NCI-H2171 (cell line): Measurements from ENCODE around the gene BFSP2.

Experiments
- DNase-seq: peaks from one replicate; lab custom pipeline; 2025; lab: John Stamatoyannopoulos, UW

Gene BFSP2

DNA sequence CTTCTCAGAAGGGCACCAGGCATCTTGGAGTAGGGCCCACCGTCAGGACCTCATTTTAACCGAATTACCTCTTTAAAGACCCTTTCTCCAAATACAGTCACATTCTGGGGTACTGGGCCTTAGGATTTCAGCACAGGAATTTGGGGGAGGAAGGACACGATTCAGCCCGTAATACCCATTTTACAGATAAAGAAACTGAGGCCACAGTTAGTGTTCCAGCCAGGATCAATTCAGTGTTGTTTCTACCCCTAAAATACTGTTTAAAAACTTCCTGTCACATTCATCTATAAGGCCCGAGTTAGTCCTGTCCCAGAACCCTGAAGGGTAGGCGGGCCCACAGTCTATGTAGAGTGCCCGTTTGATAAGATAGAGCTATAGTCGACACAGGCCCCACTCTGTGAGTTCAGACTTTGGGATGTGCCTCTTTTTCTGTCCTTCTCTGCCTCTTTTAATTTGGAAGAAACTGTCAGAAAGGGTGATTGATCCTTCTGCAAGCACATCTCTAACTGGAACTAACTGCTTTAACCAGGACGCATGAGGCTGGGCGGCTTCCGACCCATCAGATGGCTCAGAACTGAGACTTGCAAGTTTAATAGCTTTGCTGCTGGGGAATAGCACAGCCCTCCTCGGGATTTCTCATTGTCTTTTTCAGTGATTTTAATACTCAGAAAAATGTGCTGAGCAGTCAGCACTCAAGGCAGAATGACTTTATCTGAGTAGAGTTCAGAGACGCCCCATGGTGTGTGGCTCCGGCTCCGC is 19.5 kb downstream of the BFSP2 start:
- no peak for DNase-seq

DNA sequence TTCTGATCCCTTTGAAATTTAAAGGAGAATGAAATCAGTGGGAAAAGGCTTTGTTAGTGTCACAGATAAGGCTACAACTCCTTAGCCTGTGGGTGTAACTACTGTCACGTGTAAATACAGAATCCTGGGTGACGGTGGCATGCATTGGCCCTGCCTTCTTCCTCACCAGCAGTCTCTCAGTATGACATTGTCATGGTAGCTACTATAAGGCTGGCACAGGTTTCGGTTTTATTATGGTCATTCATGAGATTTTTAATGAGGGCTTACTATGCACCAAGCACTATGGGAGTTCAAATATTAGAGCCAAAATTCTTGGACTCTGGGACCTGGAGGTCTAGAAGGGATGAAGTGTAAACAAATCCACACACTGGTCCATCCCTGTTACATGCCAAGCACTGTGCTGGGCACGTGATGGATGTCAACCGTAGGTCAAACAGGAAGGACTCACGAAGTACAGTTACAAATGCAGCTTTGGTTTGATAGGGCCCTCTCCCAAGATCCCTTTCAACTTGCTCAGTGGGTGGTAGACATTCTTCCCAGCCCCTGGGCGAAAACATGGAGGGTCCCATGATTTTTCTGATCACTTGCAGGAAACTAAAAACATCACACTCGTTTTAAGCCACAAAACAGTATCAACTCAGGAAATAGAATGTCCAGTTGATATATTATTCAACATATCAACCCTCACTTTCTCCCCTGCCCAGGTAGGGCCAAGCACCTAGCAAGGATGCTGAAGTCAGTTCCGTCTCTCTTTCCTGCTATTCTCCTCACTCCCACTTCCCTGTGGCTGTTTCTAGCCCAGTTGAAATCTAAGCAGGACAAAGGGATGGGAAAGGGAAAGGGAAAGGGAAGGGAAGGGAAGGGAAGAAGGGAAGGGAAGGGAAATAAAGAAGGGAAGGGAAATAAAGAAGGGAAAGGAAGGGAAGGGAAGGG is 25.3 kb downstream of the BFSP2 start:
- DNase-seq, result no peak

DNA sequence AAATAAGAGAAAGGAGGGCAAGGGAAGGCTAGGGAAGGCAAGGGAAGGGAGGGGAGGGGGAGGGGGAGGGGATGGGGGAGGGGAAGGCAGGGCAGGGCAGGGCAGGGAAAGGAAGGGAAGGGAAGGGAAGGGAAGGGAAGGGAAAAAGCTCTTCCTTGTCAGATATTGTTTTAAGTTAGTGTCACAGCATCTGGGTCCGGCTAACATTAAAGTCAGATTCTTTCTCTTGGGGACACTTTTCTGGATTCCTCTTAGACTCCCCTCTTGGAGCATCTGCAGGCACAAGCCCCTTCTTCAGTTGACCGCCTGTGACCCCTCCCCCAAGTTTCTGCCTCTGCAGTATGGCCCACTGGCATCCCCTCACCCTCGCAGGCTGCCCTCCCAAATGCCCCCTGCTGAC is 26.0 kb downstream of the BFSP2 start:
- DNase-seq, result no peak

DNA sequence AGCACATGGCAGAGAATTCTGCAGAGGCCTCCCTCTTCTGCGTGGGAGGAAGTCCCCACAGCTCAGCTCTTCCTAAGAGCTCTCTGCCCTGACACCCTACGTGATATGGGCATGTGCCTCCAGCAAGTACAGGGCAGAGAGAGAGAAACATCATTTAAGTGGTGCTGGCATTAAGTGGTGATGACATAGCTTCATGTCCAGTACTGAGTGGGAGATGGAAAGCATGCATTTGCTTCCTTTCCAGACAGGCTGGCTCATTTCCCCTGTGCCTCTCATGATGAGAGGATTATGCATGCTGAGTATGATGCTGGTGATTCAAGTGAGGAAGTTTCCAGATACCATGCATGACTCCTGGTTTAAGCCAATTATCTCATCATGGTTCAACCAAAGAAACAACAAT is 26.9 kb downstream of the BFSP2 start:
- DNase-seq, result no peak

DNA sequence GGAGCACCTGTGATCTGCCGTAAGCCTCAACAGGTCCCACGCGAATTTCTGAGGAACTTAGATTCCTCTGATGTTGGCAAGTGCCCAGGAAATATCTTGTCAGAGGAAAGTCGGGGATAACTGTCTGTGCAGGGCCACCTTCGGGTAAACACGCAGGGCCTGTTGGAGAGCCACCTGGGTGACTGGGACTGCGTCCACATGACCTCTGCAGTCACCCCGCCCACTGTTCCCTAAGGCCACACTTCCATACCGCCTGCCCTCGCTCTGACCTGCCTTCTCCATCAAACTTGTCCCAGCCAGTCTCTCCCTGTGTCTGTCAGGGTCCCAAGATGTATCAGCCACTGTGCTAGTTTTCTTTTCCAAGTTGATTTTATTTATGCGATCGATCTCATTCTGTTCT is 28.7 kb downstream of the BFSP2 start:
- no peak for DNase-seq

DNA sequence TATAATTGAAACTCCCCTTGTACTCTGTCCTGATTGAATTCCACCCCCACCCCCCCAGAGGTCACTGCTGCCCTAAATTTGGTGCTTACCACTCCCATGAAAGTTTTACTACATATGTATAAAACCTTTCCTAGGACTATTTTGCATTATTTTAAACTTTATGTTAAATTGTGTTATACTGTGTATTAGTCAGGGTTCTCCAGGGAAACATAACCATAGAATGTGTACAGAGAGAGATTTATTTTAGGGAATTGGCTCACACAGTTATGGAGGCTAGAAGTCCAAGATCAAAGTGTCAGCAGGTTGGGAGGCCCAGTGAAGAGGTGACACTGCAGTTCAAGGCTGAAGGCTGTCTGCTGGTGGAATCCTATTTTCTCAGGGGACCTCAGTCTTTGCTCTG is 29.2 kb downstream of the BFSP2 start:
- DNase-seq, result no peak

DNA sequence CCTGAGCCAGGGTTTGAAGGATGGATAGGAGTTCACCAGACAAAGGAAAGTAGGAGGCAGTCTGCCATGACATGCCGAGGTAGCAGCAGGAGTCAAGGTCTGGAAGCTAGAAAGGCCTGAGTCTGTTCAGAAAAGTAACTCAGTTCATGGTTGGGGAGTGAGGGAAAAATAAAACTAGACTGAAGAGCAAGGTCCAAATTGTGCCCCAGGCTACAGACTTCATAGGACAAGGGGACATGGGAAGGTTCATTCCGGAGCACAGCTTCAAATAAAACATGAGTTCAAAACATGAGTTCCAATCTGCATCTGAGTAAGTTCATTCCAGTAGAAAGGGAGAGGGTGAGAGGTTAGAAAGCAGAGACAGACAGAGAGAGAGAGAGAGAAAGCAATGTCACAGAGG is 39.7 kb downstream of the BFSP2 start:
- no peak for DNase-seq

DNA sequence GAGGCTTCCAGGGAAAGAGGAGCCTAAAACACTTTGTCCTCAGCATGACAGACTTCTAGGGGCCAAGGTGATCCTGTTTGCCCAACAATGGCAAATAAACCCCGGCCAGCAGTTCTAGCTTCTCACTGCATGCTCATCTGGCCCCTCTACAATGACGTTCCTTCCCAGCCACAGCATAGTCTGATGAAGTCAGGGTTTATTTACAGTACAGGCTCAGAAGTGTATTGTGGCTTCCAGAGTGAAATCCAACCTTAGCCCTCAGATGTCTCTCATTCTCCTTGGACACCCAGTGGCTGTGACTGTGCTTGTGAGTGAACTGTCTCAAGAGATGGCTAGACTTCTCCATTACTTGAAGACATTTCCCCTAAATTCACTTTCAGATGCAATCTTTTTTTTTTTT is 40.8 kb downstream of the BFSP2 start:
- no peak for DNase-seq

DNA sequence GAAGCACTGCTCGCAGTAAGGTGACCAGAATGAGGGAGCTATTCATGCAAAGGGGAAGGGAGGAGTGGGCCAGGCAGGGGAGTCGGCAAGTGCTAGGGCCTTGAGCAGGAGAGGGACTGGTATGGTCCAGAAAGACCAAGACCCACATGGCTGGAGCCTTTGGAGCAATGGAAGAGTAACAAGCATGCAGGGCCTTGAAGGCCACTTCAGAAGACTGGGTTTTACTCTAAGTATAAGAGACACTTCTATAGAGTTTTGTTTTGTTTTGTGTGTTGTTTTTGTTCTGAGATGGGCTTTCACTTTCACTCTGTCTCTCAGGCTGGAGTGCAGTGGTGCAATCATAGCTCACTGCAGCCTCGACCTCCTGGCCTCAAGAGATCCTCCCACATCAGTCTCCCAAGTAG is 42.0 kb downstream of the BFSP2 start:
- no peak for DNase-seq

DNA sequence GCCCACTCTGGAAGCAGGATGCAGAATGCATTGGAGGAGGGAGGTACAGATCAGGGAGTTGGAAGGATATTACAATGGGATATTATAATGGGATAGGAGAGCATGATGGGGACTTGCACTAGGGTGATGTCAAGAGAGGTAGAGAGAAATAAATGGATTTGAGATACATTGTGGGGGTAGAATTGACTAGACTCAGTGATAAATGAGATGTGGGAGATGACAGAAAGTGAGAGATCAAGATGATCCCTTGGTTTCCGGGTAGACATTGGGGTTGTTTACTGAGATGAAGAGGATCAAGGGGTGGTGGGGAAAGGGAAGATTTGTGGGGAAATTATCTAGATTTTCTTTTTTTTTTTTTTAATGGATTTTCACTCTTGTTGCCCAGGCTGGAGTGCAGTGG is 42.7 kb downstream of the BFSP2 start:
- no peak for DNase-seq

DNA sequence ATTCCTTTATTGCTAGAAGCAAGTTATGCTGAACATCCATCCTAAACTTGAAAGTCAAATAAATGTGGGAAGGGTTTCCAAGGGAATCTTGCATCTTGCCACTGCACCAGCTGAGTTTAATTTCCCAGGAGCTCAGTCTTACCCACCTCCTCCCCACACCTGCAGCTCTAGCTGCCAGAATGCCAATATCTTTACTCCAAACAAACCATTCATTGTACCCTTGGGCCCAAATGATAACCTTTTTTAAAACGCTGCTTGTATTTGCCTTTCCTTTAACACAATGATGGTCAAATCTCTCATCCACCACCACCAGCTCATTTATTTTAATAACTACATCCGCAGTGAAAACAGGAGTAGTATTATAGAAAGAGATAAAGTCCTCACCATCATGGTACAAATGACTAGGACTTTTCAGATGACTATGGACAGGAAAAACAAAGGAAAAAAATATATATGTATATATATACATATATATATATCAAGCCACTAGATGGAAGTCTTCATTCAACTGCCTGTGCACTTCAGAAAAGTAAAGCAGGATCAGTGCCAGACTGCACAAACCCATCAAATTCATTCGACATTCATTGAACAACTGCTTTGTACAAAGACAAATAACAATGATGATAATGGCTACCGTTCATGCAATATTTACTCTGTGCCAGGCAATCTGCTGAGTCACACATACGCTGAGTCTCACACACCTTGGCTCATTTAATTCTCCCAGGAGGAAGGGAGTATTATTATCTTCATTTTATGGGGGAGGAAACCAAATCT is 44.0 kb downstream of the BFSP2 start:
- no peak for DNase-seq

DNA sequence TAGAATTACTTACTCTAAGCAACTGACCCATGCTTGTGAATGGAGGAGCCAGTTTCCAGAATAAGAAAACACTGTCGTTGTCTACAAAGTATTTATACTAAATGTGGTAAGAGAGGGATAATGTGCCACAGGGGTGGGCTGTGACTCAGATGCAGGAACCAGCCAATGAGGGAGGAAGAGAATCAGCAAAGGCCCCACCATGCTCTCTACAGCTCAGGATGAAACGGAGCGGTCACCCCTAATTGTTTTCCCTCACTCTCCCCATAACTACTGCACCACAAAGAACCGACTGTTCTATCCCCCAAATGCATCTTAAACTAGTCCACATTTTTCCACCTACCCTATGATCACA is 44.5 kb downstream of the BFSP2 start:
- no peak for DNase-seq

DNA sequence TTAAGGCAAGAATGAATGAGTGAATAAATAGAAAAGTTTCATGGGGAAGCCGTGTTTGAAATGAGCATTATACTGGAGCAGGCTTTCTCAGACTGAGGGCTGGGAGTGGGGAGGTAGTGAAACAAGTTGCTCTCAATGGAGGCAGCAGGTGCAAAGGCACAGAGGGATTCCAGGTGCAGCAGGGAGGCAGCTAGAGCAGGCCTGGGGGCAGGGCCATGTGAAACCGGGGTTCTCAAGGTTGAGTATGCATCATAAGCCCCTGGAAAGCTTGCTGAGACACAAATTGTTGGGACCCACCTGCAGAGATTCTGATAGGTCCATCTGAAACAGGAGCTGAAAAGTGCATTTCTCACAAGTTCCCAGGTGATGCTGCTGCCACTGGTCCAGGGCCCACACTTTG is 45.3 kb downstream of the BFSP2 start:
- DNase-seq, result no peak

DNA sequence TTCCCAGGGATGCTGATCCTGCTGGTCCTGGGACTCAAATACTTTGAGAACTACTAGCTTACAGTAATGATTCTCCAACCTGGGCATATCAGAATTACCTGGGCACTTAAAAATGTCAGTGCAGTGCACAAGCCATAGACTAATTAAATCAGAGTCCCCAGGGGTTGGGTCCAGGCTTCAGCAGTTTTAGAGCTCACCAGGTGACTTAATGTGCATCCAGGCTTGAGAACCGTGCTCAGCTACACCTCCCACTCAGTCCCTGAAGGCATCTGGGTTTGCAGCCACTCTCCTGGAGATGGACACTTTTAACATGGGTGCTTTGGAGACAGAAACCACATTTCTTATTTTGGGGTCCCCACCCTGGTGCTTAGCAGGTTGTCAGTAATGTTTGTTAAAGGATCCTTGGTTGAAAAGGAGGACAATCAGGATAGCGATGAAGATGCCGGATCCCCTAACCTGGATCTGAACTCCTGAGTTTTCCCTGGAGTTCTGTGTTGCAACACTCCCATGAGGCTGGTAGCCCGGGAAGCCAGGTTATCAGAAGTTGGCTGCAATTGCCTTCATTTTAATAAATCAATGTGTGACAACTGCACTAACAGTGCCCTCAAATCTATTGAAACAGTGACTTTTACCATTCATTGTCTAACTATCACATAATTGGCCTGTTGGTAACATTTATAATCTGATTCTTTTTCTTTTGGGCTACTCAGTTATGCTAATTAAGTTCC is 48.1 kb downstream of the BFSP2 start:
- peak; percentile 22 for DNase-seq

DNA sequence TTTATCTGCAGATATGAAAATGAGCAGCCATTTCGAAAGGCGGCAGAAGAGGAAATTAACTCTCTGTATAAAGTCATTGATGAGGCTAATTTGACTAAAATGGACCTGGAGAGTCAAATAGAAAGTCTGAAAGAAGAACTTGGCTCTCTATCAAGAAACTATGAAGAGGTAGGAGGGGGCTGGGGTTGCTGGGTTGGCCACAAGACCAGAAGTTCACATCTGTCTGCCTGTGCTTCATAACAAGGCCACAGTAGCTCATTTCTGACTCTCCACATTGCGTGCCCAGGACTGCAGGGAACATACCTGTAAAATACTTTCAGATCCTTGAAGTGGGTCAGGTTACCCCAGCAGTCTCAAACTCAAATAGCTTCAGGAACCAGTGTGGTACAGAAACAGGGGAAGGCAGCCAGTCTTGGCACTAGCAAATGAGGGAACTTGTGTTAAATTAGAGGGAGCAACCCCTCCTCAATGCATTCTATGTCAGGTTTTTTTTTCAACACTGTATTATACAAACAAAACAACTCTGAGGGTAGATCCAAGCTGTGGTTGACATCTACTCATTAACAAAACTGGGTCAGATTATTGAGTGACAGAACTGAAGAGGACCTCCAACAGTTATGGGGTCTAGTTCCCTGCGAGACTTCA is 48.7 kb downstream of the BFSP2 start:
- no peak for DNase-seq

DNA sequence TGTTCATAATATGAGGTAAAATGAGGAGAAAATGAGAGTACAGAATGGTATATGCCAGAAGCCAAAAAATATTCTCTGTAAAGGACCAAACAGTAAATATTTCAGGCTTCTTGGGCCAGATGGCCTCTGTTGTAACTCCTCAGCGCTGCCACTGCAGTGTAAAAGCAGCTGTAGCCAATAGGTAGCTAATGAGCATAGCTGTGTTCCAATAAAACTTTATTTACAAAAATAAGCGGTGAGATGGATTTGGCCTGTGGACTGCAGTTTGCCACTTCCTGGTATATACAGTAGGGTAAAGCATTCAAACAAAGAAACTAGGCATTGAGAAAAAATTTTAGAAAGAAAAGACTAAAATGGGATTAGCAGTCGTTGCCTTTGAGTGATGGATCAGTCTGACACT is 51.5 kb downstream of the BFSP2 start:
- DNase-seq, result no peak

DNA sequence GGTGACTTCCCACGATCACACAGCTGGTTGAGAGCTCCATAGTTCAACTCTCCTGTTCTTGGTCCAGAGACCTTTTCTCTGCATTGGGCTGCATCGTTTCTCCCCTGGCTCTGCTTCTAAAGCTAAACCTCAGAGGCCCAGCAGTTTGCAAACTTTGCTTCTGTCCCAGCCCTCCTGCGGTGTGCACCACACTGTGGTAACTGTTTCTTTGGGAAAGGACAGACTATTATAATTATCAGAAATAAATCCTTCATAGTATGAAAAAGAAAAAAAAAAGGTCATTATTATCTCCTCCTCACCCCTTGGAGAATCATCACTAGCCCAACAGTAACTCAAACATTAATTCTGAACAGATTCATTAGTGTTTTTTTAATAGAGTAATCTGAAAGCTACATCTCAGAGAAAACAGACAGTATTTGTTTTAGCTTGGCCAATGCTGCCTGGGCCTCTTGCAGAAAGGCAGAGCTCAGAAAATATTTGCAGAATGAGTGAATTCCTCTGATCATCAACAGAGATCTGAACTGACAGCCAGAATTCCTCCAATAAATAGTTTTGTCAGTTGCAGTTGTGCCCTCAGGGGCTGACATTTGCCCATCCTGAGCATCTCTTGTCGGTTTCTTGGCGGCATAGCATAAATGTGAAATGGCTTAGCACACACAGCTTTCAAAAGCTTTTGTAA is 52.9 kb downstream of the BFSP2 start:
- DNase-seq, result no peak

DNA sequence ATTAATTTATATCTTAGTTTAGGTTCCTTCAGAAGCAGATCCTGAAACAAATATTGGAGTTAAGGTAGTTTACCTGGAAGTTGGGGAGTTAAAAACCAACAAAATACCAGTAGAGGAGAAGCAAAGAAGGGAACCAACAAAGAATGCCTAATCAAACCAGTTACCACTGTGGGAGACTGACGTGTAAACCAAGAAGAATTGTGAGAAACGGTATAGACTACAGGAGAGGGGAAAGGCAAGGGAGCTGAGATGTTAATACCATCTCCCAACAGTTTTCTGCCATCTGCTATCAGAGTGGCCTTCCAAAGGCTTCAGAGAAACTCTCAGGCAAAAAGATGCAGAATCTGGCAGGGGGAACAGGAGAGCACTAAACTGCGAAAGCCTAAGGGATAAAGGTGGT is 53.5 kb downstream of the BFSP2 start:
- DNase-seq, result no peak

DNA sequence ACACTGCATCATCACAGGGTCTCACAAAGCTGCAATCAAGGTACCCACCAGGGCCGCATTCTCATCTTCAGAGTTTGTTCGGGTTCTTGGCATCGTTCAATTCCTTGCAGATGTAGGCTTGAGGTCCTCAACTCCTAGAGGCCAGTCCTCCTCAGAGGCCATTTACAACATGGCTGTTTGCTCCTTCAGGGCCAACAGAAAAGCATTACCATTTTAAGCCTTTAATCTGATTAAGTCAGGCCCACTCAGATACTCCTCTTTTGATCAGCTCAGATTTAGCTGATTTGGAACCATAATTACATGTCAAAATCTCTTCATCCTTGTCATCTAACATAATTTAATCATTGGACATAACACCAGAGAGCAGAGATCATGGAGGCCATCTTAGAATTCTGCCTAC is 55.4 kb downstream of the BFSP2 start:
- no peak for DNase-seq

DNA sequence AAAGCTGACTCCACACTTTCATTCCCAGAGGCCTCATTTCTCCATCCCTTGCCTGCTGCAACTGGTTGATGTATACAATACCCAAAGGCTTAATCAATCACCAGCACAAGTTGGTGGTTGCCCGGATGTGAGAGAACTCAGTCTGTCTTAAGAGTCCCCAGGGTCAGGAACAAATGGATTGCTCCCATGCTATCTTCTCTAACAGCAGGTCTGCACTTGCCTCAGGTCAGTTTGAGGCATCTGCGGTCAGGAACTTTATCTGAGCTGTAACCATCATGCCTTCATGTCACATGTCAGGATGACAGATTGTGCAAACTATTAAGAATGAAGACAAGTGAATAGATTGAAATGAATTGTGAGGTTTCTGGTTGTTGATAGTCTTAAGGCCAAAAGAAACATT is 56.1 kb downstream of the BFSP2 start:
- DNase-seq, result no peak

DNA sequence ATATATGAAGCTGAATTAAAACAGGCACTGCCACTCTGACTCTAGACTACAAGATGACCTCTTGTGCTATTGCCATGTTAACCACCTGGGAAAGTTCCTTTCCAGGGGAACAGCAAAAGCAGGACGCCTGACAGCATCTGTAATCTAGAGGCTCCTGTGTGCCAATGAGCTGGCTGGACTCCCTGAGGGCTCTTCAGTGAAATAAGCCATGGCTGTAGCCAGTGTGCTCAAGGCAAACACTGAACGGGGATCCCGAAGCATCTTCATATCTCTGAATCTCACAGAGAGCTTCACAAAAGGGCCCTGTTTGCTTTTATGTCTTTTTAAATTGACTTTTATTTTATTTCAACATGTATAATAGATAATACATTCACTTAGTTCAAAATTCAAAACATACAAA is 57.2 kb downstream of the BFSP2 start:
- no peak for DNase-seq
